Measurements from ENCODE around the gene GAB1. TPM values are rescaled to one million over a fixed set of nuclear protein-coding genes. Genes with fewer than 3 reads are reported as not detected.

The GAB1 gene
- total RNA-seq, 1 donor from 2014 or later, result 14.9 TPM

GRCh38 chr4:143307531-143307930, 29.1 kb upstream of the GAB1 start:
- TF ChIP-seq, protein P1, sequence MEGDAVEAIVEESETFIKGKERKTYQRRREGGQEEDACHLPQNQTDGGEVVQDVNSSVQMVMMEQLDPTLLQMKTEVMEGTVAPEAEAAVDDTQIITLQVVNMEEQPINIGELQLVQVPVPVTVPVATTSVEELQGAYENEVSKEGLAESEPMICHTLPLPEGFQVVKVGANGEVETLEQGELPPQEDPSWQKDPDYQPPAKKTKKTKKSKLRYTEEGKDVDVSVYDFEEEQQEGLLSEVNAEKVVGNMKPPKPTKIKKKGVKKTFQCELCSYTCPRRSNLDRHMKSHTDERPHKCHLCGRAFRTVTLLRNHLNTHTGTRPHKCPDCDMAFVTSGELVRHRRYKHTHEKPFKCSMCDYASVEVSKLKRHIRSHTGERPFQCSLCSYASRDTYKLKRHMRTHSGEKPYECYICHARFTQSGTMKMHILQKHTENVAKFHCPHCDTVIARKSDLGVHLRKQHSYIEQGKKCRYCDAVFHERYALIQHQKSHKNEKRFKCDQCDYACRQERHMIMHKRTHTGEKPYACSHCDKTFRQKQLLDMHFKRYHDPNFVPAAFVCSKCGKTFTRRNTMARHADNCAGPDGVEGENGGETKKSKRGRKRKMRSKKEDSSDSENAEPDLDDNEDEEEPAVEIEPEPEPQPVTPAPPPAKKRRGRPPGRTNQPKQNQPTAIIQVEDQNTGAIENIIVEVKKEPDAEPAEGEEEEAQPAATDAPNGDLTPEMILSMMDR (IDR thresholded peaks at IDR 0.05; ENCODE audit: insufficient read depth, low read length, poor library complexity, severe bottlenecking), result no peak

GRCh38 chr4:143308377-143308776, 28.3 kb upstream of the GAB1 start:
- Histone ChIP-seq H3K27me3 (ENCODE audit: control insufficient read depth, insufficient read depth, low read length) (no peaks in the 10 kb centered on the region), H3K4me3 (ENCODE audit: low read depth, low read length) (no peak overlapping the region), H3K36me3 (ENCODE audit: control insufficient read depth, insufficient read depth, low read length) (no peaks in the 10 kb centered on the region)
- TF ChIP-seq, protein P1 (IDR thresholded peaks at IDR 0.05; ENCODE audit: insufficient read depth, low read length, poor library complexity, severe bottlenecking), result no peak
- DNase-seq (ENCODE audit: low read depth), result no peak

More at GRCh38 chr4:143307531-143307930, 29.1 kb upstream of the GAB1 start:
- no peak for DNase-seq (ENCODE audit: low read depth)
- Histone ChIP-seq H3K4me3 (ENCODE audit: low read depth, low read length) (no peak overlapping the region), H3K36me3 (ENCODE audit: control insufficient read depth, insufficient read depth, low read length) (no peaks in the 10 kb centered on the region), H3K27me3 (ENCODE audit: control insufficient read depth, insufficient read depth, low read length) (no peaks in the 10 kb centered on the region)

- Histone ChIP-seq H3K27me3 (ENCODE audit: control insufficient read depth, insufficient read depth, low read length) (no peaks in the 10 kb centered on the region), H3K4me3 (ENCODE audit: low read depth, low read length) (no peak overlapping the region), H3K36me3 (ENCODE audit: control insufficient read depth, insufficient read depth, low read length) (no peaks in the 10 kb centered on the region)
- no peak for DNase-seq (ENCODE audit: low read depth)
- TF ChIP-seq, protein P1 (IDR thresholded peaks at IDR 0.05; ENCODE audit: insufficient read depth, low read length, poor library complexity, severe bottlenecking), result no peak
These were observed 24.8 kb upstream of the GAB1 start for GRCh38 chr4:143311924-143312323.

DNA sequence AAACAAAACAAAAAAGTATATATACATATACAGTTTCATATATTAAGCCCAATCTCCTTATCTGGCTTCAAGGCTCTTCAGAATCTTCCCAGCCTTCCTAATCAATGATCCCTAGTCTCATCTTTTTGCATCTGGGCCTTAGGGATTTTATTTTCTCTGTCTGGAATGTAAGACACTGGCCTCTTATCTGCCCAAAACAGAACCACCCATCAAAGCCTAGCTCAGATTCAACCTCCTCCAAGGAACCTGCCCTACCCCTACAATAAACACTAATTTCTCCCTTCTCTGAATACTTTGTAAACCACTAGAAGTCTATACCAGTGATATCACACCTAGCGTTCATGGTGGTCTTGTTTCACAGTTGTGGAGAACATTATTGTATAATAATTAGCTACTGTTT, 23.2 kb upstream of the GAB1 start:
- Histone ChIP-seq H3K27me3 (ENCODE audit: control insufficient read depth, insufficient read depth, low read length) (no peaks in the 10 kb centered on the region), H3K4me3 (ENCODE audit: low read depth, low read length) (no peak overlapping the region), H3K36me3 (ENCODE audit: control insufficient read depth, insufficient read depth, low read length) (no peaks in the 10 kb centered on the region)
- no peak for DNase-seq (ENCODE audit: low read depth)
- TF ChIP-seq, protein P1 (IDR thresholded peaks at IDR 0.05; ENCODE audit: insufficient read depth, low read length, poor library complexity, severe bottlenecking), result no peak

DNA sequence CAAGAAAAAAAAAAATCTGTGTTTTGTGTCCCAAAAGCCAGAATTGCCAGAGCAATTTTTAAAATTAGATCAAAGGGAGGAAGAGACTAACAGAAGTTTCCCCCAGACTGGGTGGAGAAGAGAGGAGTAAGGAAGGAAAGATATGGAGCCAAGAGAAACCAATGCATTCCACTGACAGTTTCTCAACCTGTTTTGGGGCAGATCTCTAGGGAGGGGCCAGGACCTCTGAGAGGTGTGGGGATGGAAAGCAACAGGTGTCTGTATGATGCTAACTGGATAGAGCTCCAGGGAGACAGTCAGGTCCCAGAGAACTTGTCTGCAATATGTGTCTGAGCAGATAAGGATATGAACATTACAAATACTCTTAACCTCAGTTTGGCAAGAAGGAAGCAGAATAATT, 22.7 kb upstream of the GAB1 start:
- Histone ChIP-seq H3K4me3 (ENCODE audit: low read depth, low read length) (no peak overlapping the region), H3K27me3 (ENCODE audit: control insufficient read depth, insufficient read depth, low read length) (no peaks in the 10 kb centered on the region), H3K36me3 (ENCODE audit: control insufficient read depth, insufficient read depth, low read length) (no peaks in the 10 kb centered on the region)
- no peak for DNase-seq (ENCODE audit: low read depth)
- TF ChIP-seq, protein P1 (IDR thresholded peaks at IDR 0.05; ENCODE audit: insufficient read depth, low read length, poor library complexity, severe bottlenecking), result no peak

- H3K4me3 ChIP-seq (ENCODE audit: low read depth, low read length), result no peak overlapping the region
- no peaks in the 10 kb centered on the region for H3K36me3 ChIP-seq (ENCODE audit: control insufficient read depth, insufficient read depth, low read length)
- no peaks in the 10 kb centered on the region for H3K27me3 ChIP-seq (ENCODE audit: control insufficient read depth, insufficient read depth, low read length)
- DNase-seq (ENCODE audit: low read depth), result no peak
- TF ChIP-seq, protein P1 (IDR thresholded peaks at IDR 0.05; ENCODE audit: insufficient read depth, low read length, poor library complexity, severe bottlenecking), result no peak
These were observed 16.6 kb upstream of the GAB1 start for GRCh38 chr4:143320113-143320512.

Measured in kidney epithelial cell (primary cell).